ENCODE data around the gene CHRDL2.
A peak's percentile ranks its signal among the peaks of the same experiment; 100 is the strongest.

CHRDL2 gene

GRCh38 chr11:74685338-74685737 lies 45.9 kb downstream of the CHRDL2 start:
- TF ChIP-seq GLIS3 (CRISPR knock-in tag; IDR thresholded peaks at IDR 0.05) = no peak
- no peak for TF ChIP-seq TSHZ2 (CRISPR knock-in tag; IDR thresholded peaks at IDR 0.05)
- TF ChIP-seq ARNTL (CRISPR knock-in tag; IDR thresholded peaks at IDR 0.05; ENCODE audit: borderline replicate concordance, low read depth) = no peak
- TF ChIP-seq TOX (CRISPR knock-in tag; IDR thresholded peaks at IDR 0.05; ENCODE audit: borderline replicate concordance) = no peak
- ATAC-seq = no peak

GRCh38 chr11:74684661-74685060 lies 46.6 kb downstream of the CHRDL2 start:
- ATAC-seq = no peak
- TF ChIP-seq BACH2 (CRISPR knock-in tag; IDR thresholded peaks at IDR 0.05; ENCODE audit: borderline replicate concordance) = no peak
- no peak for TF ChIP-seq RARB (CRISPR knock-in tag; IDR thresholded peaks at IDR 0.05)
- TF ChIP-seq ZFP3 (CRISPR knock-in tag; IDR thresholded peaks at IDR 0.05) = no peak
- TF ChIP-seq ESRRG (CRISPR knock-in tag; IDR thresholded peaks at IDR 0.05) = no peak

- no peak for TF ChIP-seq BACH2 (CRISPR knock-in tag; IDR thresholded peaks at IDR 0.05; ENCODE audit: borderline replicate concordance)
- TF ChIP-seq SNAI2 (CRISPR knock-in tag; IDR thresholded peaks at IDR 0.05) = no peak
- TF ChIP-seq ESRRG (CRISPR knock-in tag; IDR thresholded peaks at IDR 0.05) = no peak
- no peak for TF ChIP-seq TSHZ2 (CRISPR knock-in tag; IDR thresholded peaks at IDR 0.05)
- TF ChIP-seq ZFP30 (CRISPR knock-in tag; IDR thresholded peaks at IDR 0.05) = no peak
- no peak for TF ChIP-seq OSR1 (CRISPR knock-in tag; IDR thresholded peaks at IDR 0.05)
- no peak for TF ChIP-seq ZFP3 (CRISPR knock-in tag; IDR thresholded peaks at IDR 0.05)
- TF ChIP-seq ISL1 (CRISPR knock-in tag; IDR thresholded peaks at IDR 0.05) = no peak
- TF ChIP-seq GLIS3 (CRISPR knock-in tag; IDR thresholded peaks at IDR 0.05) = no peak
- TF ChIP-seq CSDC2 (CRISPR knock-in tag; IDR thresholded peaks at IDR 0.05) = no peak
- TF ChIP-seq ZNF70 (CRISPR knock-in tag; IDR thresholded peaks at IDR 0.05) = no peak
- no peak for TF ChIP-seq PATZ1 (CRISPR knock-in tag; IDR thresholded peaks at IDR 0.05; ENCODE audit: borderline replicate concordance)
- TF ChIP-seq POU6F1 (CRISPR knock-in tag; IDR thresholded peaks at IDR 0.05; ENCODE audit: borderline replicate concordance, low read depth) = no peak
- ATAC-seq = no peak
Measured at GRCh38 chr11:74683941-74684481, 47.2 kb downstream of the CHRDL2 start.

- peak; percentile 17; the same call in 2 of the 3 replicates for ATAC-seq
- TF ChIP-seq ZNF8 (CRISPR knock-in tag; IDR thresholded peaks at IDR 0.05) = no peak
- peak; percentile 89; the same call in 1 of the 2 replicates for TF ChIP-seq PATZ1 (CRISPR knock-in tag; IDR thresholded peaks at IDR 0.05; ENCODE audit: borderline replicate concordance)
Measured at GRCh38 chr11:74683279-74683871, 47.9 kb downstream of the CHRDL2 start.

All from SK-N-SH treated with all-trans-retinoic acid at 6 μM for 48 hours (cell line).